NCI-H446 (cell line): ENCODE measurements around the gene TMEM53.
A peak's percentile ranks its signal among the peaks of the same experiment; 100 is the strongest.

Experiments used
- DNase-seq, 2 experiments: peaks; one replicate each; lab custom pipeline; 2025; lab: John Stamatoyannopoulos, UW

Gene TMEM53

DNA sequence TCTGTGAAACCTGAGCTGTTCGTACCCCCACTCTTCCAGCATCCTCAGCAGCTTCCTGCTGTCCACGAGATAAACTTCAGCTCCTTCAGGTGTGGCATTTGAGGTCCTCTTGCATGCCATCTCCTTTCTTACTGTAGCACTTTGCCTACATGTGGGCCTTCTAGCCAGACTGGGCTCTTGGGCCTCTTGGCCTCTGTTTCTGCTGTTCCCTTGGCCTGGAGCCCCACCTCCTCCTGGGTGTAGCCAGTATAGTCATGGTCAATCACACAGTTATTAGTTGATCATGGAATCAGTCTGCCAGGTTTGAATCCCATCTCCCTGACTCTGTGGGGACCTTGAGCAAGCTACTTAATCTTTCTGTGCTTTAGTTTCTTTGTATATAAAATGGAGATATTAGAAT lies 26.4 kb downstream of the TMEM53 start:
- DNase-seq: no peak

DNA sequence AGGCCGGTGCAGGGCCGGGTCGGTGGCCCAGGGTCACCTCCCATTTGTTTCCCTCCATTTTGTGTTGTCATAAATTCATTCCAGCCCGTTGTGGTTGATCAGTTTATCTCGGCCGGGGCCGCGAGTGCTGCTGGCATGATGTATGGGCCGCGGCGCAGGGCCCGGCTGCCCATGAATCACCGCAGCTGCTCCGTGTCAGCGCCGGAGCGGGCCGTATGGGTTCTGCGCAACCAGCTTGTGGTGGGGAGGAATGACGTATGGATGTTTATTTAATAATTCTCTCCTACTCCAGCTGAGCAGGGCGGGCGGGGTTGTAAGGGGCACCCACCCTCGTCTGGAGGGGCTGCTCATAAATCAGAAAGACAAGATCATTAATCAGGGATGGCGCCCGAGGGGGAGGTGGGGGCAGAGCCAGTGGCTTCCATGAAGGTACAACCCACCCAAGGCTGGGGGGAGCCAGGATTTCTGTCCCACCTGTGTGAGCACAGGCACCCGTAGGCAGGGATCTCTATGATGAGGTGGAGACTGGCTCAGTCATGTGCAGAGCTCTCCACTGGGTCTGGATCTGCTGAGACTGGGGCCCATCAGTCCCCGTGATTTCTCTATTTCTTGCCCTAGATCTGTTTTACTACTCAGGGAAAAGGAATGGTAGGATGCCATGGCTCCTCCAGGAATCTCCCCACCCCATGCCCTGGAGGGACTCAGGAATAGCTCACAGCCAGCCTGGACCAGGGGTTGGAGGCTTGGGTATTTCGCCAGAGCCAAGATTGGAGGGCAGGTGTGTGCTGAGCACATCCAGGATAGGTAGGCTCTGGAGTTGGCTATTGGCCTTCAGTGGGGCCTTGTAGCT lies 27.8 kb downstream of the TMEM53 start:
- DNase-seq: no peak

DNA sequence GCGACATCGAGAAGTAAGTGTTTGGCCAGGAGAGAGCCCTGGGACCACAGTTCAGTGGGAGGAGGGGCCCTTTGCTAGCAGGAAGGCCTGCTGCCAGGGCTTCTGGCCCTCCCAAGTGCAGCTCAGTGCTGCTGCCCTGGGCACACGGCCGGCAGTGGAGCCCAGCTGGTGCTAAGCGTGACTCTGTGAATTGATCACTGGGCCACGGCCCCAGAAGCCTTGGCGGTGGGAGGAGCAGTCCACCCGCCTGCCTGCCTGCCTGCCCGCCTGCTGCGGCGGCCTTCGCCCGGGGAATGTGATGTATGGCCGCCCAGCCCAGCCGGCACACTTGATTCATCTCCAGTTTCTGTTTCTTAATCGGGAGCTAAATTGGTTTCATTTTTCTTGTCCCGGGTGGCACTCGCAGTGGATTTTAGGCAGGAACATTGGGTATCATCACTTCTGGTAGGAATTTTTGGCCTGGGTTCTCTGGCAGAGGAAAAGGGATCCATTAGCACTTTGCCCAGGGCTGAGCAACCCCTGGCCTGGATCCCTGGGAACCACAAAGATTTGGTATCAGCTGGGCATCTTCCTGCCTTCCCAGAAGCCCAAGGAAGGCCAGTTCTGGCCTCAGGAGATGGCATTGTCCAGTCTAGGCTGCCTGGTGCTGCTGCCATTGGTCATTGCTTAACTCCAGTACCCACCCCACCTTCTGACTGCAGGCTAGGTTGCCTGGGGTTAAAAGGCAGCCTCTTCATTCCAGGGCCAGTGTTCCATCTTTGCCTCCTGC lies 28.6 kb downstream of the TMEM53 start:
- peak; percentile 35 to 90 for DNase-seq

DNA sequence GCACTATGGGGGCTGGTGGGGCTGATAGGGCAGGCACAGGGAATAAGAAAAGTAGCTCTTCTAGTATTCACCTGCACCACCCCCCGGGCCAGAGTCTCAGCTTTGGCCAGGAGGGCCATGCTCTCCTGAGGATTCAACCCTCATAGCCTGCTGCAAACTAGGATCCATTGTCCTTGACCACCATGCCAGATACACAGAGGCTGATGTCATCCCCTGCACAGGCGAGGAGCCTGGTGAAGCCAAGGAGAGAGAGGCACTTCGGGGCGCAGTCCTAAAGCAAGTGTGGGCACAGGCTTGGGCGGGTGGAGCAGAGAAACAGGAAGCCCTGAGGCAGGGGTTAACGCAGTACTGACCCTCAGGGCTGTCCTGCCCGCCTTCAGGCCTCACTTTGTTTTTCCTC lies 29.5 kb downstream of the TMEM53 start:
- no peak for DNase-seq

DNA sequence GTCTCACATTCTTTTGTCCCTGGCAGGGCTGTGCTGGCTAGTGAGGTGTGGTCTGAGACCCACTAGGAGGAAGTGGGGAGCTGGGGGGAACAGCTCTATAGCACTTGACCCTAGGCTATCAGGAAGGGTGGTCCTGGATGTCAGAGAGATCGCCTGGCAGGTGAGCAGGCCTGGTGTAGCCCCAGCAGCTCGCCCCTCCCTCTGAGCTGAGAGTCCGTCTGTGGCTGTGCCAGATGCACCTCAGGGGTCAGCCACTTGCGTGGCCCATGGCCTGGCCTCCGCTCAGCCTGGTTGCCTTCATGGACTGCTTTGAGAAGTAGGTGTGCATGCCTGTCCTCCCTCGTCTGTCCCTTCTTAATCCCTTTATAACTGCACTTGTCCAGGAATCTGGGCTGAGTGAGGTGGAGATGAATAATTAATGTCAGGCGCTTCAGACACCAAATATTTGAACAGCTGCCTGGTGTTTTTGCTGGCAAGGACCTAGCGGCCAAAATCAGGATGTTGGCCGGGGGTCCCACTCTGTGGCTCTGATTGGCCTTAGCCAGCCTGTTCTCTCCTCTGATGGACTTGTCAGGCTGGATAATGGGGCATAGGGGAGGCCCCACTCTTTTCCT lies 30.5 kb downstream of the TMEM53 start:
- DNase-seq: peak in 1 of 2 experiments; percentile 52

DNA sequence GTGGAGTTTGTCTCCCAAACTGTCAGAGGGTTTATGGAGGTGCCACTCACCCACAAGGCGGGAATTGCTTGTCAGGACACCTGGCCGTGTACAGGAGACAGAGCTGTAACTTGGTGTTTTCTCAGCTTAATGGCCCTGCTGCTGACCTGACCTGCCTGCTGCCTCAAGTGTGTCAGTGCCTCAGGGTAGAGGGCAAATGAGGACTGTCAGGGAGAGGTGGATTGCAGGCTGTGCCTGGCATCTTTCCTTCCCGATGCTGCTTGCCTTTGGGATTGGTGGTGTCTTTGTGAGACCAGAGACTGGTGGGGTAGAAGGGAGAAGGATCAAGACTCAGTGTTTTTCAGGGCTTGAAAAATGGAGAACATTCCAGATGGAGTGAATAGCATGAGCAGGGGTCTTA lies 31.4 kb downstream of the TMEM53 start:
- no peak for DNase-seq

DNA sequence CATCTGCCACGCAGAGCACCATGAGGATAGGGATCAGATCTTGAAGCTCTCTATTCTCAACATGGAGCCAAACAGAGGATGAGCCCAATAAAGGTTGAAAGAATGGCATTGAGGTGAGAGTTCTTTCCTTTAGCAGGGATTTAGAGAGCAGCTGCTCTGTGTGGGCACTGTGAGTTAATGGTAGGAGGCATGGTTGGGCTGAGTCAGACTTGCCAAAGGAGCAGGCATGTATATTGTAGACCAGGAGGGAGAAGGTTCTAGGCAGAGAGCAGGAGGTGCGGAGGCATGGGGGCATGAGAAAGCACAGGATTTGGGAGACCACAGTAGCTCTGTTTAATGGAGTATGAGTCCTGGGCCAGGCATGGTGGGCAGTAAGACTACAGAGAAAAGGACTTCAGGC lies 32.0 kb downstream of the TMEM53 start:
- DNase-seq: no peak

DNA sequence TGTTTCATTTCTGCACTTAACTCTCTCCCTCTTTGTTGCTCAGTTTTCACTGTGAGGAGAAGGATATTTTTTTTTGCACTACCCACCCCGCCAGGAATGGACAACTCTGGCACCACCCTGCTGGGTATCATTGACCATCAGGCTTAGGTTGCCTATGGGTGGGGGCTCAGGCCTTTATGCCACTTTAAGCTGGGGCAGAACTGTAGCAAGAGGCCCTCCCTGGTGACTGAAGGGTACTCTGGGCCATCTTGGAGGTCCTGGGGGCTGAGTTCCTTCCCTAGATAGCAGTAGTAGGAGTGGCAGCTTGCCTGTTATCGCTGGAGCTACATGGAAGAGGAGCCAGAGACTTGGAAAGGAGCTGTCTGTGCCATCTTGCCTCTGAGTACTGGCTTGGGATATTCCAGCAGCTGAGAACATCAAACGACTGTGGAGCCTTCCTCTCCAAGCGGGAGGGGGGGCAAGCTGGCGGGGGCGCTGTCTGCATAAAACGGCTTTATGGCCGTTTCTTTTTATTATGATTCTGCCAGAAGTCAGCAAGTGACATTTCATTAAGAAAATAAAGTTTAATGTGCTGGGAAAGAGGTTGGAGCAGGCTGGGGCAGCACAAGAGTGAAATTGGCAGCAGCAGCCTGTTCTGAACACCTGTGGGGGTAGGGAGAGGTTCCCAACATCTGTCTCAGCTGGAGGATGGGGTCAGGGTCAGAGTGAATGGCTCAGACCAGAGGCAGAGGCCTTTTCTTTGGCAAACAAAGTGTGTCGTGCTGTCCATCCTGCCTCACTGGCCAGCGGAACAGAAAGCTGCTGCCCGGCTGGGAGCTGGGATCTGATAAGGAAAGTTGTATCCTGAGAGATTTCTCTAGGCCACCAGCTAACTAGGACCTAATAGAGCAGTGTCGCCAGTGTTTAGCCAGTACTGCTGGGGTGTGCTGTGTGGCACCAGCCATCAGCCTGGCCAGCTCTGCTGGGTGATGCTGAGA lies 32.9 kb downstream of the TMEM53 start:
- no peak for DNase-seq

DNA sequence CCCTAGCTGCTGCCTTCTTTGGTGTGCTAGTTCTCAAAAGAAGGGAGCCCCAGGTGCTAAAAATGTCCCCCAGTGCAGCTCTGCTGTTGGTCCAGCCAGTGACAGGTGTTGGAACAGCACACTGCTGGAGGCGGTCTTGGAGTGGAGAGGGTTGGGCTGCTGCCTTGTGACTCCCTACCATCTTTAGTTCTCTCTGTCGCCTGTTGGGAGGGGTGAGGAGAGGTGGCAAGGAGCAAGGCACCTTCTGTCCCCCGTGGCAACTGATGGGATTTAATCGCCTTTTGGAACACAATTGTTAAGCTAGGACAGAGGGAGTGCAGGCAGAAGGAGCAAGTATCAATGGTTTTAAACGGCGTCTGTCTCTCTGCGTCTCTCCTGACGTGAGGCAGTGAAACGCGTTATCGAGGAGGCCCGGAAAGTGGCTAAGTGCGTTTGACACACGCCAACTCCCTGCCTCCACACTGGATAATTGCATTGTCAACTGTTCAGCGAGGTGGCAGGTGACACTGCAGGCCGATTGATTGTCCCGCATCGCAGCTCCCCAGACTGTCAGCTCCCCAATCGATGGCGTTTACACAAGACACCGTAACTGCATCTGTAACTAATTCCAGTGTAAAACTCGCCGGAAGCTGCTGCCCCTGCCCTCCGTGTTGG lies 34.0 kb downstream of the TMEM53 start:
- no peak for DNase-seq

DNA sequence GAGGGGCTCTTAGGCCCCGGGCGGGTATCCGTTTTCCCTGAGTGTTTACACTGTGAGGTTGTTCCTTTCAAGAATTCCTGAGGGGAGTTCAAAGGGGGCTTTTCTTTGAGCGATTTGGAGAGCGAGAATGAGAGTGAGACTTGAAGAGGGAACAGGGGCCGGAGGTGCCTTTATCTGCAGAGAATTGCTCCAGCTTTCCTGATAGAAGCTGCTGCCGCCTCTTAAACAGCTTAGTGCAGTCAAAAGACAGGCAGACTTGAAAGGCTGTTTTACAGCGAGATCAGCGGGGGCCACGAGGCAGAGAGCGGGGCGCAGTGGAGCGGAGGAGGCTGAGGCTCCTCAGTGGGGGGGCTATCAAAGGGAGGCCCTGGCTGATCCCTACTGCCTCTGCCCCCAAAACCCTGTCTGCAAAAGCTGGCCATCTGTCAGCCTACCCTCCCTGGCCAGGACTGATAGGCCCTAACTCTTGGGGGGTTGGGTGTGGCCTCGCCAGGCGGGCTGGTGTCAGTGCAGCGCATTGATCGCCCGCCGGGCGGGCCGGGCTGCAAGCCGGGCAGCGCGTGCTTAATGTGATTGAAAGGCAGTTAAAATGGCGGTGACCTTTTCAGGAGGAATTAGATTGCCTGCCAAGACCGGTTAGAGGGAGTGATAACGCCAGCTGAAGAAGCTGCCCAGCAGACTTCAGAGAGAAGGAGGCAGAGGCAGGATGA lies 36.4 kb downstream of the TMEM53 start:
- no peak for DNase-seq

DNA sequence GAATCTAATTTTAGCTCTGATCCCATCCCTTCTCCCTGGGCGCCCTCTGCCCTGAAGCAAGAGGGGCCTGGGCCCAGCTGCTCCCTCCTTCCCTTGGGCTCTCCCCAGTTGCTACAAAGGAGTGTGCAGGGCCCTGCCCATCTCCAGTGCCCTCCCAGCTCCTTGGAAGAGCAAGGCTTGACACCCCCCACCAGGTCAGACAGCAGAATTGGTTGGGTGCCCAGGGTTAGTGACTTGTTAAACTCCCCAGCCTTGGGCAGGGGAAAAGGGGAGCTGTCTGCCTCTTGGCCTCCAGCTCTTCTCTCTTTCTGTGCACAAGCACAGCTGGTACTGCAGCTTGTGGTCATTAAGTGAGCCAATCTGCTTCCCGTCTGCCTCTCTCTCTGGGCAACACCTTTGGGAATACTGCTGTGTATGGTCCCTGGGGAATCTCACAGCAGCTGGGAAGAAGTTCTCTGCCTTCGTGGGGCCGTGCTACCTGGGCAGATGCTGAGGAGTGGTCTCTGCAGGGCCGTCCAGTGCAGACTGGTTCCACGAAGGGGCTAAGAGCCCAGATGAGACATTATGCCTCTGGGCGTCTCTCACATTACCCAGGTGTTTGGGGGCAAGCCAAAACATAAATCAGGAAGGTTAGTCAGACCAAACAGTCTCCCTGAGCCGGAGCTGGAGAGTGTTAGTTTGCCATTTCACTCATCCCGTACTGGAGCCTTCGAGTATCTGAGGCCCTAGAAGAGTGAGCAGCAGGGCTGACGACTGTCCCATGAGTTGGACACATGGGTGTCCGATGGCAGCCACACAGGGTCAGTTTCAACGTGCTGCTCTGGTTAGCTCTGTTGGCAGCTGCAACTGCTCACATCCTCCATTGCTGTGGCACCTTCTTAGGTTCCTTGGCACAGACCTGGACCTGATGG lies 37.3 kb downstream of the TMEM53 start:
- DNase-seq: no peak

DNA sequence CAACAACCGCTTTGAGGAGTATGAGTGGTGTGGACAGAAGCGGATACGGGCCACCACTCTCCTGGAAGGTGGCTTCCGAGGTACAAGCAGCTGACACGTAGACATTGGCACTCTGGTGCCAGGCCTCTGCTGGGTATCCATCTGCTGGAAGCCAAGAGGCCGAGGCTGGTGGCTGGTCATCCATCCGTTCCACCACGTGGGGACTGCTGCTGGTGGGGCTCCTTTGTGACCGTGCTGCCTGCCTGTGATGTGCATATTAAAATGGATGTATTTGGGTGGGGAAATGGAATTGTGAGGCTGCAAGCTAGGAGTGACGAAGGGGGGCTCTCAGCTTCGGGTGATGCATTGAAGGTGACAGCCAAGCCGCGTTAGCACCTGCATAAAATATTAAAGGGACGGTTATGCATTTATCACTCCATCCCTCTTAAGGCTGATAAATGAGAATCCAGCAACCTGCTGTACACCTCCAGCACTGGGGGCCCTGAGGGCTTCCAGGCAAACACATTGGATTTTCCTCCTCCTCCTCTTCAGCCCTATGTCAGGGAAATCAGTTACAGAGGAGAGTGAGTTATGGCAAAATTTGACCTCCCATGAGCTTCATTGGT lies 38.1 kb downstream of the TMEM53 start:
- DNase-seq: no peak

DNA sequence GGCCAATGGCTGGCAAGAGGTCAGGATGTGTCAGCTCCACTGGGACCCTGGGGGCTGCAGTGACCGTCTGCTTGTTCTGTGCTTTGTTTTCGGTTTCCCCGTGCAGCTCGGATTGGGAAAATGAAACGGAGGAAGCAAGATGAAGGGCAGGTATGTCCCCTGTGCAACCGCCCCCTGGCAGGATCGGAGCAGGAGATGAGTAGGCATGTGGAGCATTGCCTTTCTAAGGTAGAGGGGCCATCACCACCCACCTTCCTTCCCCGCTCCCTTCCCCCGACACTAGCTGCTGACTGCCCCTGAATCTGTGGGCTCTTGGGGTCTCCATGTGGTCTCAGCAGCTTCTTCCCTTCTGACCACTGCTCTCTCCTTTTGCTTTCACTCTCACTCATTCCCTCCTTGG lies 38.8 kb downstream of the TMEM53 start:
- DNase-seq: no peak

DNA sequence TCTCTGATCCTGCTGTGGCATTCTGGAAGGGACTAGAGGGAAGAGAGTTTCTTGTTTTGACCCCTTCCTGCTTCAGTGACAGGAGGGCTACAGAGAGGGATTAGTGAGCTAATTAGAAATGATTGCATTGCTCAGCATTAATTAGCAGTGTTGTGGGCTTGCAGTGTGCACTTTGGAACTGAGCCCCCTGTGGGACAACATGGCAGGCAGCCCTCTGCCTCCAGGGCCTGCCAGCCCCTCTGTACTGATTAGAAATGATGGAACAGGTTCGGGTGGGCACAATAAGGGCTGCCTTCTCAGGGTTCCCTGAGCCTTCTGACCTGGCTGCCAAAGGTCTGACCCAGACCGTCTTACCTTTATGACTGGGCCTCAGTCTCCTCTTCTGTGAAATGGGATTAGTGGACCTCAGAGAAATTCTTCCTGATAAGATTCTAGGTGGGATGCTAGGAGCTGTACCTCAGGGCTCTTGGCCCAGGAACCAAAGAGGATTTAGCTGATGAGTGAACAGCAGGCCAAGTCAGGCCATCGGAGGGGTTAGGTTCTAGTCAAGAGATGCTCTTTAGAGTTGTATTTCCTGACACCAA lies 39.6 kb downstream of the TMEM53 start:
- DNase-seq: no peak

DNA sequence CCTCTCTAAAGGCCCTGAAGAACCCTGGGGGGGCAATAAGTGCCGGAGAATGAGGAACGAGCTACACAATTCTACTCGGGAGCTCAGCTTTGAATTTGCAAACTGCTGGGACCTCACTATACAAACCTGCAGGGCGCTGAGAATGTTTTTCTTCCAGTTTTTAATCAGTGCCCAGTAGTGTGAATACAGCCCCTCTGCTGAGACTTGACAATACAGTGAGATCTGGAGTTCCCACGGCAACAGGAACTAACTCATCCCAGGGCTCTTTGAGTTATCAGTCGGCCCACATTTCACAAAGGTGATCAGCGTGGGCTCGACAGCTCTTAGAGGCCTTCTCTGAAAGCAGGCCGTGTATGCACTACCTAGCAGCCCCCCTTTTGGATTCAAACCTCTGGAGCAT lies 41.7 kb downstream of the TMEM53 start:
- no peak for DNase-seq

DNA sequence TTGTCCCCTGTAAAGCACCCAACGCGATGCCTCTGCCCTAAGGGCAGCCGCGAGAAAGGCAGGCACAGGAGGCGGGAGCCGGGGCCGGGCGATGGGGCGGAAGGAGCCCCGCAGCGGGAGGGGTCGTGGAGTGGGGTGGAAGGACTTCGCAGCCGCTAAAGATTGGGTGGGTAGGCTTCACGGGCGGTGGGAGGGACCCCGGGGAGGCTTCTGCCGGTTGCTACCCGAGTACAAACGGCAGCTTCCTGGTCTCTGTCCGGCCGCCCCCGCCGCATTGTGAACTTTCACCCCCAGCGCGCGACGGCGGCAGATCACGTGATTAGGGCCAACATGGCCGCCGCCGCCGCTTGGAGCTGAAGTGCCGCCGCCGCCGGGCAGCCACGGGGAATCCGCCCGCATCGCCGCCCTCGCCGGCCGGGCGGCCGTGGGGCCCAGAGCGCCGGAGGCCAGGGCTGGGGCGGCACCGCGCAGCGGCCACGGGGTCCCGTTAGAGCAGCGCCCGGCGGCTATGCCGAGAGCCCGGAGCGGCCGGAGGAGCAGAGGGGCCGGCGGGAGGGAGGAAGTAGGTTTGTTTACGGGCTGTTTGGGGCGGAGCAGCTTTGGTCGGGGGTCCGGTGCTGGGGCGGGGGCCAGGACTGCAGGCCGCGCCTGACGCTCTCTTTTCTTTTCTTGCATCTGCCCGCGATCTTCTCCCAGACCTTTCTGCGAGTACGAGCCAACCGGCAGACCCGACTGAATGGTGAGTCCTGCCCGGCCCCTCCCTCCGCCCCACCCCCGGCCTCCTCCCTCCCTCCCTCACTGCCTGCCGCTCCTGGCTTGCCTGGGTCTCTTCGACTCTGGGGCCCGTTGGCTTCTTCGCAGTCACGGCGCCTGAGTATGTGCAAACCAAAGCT lies 42.4 kb downstream of the TMEM53 start:
- DNase-seq: peak; percentile 68 to 81

DNA sequence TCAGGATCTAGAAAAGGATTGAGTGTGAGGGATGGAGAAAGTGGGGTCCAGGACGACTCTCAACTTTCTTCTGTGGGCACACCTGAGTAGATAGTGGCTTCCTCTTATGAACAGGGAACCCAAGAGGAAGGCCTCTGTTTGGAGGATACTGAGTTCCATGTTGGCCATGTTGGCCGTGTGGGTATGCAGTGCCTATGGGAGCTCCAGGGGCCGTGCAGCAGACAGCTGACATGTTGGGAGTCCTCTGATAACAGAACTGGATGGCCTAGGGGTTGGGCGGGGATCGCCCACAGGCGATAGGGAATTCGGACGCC lies 43.0 kb downstream of the TMEM53 start:
- no peak for DNase-seq

DNA sequence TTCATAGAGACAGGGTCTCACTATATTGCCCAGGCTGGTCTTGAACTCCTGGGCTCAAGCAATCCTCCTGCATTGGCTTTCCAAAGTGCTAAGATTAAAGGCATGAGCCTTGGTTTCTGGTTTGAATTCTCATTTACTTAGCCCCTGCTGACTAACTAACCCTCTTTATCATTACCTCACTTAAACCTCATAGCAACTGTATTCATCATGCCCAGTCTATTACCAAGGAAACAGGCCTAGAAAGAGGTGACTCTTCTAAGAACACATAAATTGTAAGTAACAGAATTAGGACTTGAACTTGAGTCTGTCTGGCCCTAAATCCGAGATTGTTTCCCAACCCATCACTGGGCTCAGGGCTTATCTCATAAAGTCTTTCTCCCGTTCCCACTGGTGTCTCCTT lies 44.2 kb downstream of the TMEM53 start:
- no peak for DNase-seq
